ENCODE data around the gene PRR18. TPM values are rescaled to one million over a fixed set of nuclear protein-coding genes. Genes with fewer than 3 reads are reported as not detected.

The PRR18 gene
- total RNA-seq, 1 experiment from 2014 or later, result 0.23 TPM

DNA sequence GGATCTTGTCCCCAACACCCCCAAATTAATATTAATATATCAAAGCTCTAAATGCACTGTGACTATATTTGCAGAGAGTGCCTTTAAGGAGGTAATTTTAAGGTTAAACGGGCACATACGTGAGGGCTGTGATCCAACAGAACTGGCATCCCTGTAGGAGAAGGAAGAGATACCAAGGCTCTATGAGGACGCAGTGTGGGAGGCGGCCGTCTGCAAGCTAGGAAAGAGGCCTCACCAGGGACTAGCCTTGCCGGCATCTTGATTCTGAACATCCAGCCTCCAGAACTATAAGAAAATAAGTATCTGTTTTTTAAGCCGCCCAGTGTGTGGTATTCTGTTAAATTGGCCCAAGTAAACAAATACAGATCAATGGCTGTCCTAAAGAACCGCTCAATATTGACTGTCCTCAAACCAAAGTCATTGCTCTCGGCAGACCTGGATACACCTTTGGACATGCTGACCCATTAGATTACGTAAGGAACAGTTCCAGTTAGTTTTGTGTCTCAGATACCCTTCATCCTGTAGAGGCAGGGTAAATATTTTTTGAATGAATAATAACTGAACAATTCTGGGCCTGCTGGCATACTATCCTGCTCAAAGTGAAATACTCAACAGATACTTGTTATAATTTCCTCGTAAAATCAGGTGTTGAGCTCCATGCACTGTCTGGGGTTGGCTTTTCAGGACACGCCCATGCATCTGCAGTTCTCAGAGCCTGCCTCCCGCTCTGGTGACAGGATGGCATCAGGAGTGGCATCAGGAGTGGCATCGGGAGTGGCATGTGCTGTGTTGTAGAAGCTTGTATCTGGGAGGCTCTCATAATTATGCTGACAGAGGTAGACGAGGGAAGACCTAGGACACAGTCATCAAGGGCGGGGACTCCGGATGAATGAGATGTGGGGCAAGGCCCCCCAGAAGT is 6.3 kb downstream of the PRR18 start:
- no peaks in the 10 kb centered on the region for H3K36me3 ChIP-seq (ENCODE audit: control insufficient read depth, insufficient read depth, low read length)
- TF ChIP-seq POLR2AphosphoS5 (IDR thresholded peaks at IDR 0.05; ENCODE audit: low read depth, low read length) (no peak), SIN3A (IDR thresholded peaks at IDR 0.05; ENCODE audit: borderline replicate concordance, insufficient read depth, low read depth, low read length) (no peak), TCF7L2 (IDR thresholded peaks at IDR 0.05; ENCODE audit: low read depth, low read length) (no peak)
- TF ChIP-seq, protein P1, sequence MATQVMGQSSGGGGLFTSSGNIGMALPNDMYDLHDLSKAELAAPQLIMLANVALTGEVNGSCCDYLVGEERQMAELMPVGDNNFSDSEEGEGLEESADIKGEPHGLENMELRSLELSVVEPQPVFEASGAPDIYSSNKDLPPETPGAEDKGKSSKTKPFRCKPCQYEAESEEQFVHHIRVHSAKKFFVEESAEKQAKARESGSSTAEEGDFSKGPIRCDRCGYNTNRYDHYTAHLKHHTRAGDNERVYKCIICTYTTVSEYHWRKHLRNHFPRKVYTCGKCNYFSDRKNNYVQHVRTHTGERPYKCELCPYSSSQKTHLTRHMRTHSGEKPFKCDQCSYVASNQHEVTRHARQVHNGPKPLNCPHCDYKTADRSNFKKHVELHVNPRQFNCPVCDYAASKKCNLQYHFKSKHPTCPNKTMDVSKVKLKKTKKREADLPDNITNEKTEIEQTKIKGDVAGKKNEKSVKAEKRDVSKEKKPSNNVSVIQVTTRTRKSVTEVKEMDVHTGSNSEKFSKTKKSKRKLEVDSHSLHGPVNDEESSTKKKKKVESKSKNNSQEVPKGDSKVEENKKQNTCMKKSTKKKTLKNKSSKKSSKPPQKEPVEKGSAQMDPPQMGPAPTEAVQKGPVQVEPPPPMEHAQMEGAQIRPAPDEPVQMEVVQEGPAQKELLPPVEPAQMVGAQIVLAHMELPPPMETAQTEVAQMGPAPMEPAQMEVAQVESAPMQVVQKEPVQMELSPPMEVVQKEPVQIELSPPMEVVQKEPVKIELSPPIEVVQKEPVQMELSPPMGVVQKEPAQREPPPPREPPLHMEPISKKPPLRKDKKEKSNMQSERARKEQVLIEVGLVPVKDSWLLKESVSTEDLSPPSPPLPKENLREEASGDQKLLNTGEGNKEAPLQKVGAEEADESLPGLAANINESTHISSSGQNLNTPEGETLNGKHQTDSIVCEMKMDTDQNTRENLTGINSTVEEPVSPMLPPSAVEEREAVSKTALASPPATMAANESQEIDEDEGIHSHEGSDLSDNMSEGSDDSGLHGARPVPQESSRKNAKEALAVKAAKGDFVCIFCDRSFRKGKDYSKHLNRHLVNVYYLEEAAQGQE (IDR thresholded peaks at IDR 0.05; ENCODE audit: insufficient read depth in 1 of 2, low read depth in 2 of 2, low read length in 1 of 2), result no peak
- TF ChIP-seq, protein P2, sequence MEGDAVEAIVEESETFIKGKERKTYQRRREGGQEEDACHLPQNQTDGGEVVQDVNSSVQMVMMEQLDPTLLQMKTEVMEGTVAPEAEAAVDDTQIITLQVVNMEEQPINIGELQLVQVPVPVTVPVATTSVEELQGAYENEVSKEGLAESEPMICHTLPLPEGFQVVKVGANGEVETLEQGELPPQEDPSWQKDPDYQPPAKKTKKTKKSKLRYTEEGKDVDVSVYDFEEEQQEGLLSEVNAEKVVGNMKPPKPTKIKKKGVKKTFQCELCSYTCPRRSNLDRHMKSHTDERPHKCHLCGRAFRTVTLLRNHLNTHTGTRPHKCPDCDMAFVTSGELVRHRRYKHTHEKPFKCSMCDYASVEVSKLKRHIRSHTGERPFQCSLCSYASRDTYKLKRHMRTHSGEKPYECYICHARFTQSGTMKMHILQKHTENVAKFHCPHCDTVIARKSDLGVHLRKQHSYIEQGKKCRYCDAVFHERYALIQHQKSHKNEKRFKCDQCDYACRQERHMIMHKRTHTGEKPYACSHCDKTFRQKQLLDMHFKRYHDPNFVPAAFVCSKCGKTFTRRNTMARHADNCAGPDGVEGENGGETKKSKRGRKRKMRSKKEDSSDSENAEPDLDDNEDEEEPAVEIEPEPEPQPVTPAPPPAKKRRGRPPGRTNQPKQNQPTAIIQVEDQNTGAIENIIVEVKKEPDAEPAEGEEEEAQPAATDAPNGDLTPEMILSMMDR (IDR thresholded peaks at IDR 0.05), result no peak
- H3K9me3 ChIP-seq (ENCODE audit: control insufficient read depth, insufficient read depth, low read depth, low read length), result no peaks in the 10 kb centered on the region
- peaks cover 10% of the 10 kb centered on the region for H3K27me3 ChIP-seq (ENCODE audit: control insufficient read depth, insufficient read depth, low read length)
- no peak overlapping the region for H3K4me3 ChIP-seq (ENCODE audit: low read depth in 2 of 2, low read length in 2 of 2)
- ChIA-PET CTCF (no interaction called here), POLR2A (no interaction called here)
- BruUV-seq (replicated peaks), result no TSS peak
- ATAC-seq (no peak), DNase-seq (ENCODE audit: low read depth, low spot score) (no peak)
- H3K27ac ChIP-seq (ENCODE audit: low read length), result no peak overlapping the region
- intact Hi-C loops (cut with micrococcal nuclease; ENCODE audit: unreplicated experiment), result no loop called here
- in situ Hi-C loops (cut with HindIII; ENCODE audit: low pct_unique_long_range_greater_than_20kb, low sequenced_read_pairs), result no loop called here
- no peaks in the 10 kb centered on the region for H3K4me1 ChIP-seq (ENCODE audit: control insufficient read depth, insufficient read depth, low read length)

DNA sequence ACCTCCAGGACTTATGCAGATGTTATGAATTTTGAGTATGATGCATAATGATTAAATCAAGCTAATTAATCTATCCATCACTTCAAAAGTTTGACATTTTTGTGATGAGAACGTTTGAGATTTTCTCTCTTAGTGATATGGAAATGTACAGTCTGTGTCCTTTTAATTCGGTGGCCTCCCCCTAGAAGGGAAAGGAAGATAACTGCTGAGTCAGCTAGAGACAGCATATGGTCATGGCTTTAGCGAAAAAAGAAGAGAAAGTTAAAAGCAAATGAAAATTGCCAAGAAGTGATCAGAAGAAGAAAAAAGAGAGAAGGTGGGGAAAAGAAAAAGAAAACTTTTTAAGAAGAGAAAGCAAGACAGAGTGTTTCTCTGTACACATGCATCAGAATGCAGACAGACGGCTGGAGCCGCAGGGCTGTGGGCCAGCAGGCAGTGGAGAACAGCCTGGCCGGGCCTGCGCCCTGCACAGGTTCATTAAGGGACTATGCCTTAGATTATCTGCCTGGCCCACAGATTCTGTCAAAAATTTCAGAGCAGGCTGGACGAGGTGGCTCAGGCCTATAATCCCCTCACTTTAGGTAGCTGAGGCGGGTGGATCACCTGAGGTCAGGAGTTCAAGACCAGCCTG is 7.7 kb downstream of the PRR18 start:
- H3K4me1 ChIP-seq (ENCODE audit: control insufficient read depth, insufficient read depth, low read length), result no peaks in the 10 kb centered on the region
- intact Hi-C loops (cut with micrococcal nuclease; ENCODE audit: unreplicated experiment), result no loop called here
- CTCF ChIA-PET, result no interaction called here

More for the DNA sequence above, 7.7 kb downstream of the PRR18 start:
- Histone ChIP-seq H3K36me3 (ENCODE audit: control insufficient read depth, insufficient read depth, low read length) (no peaks in the 10 kb centered on the region), H3K4me3 (ENCODE audit: low read depth in 2 of 2, low read length in 2 of 2) (no peak overlapping the region), H3K27ac (ENCODE audit: low read length) (no peak overlapping the region), H3K9me3 (ENCODE audit: control insufficient read depth, insufficient read depth, low read depth, low read length) (no peaks in the 10 kb centered on the region), H3K27me3 (ENCODE audit: control insufficient read depth, insufficient read depth, low read length) (peaks cover 6% of the 10 kb centered on the region)
- ATAC-seq (no peak), DNase-seq (ENCODE audit: low read depth, low spot score) (no peak)
- in situ Hi-C loops (cut with HindIII; ENCODE audit: low pct_unique_long_range_greater_than_20kb, low sequenced_read_pairs), result no loop called here
- POLR2A ChIA-PET, result no interaction called here
- TF ChIP-seq SIN3A (IDR thresholded peaks at IDR 0.05; ENCODE audit: borderline replicate concordance, insufficient read depth, low read depth, low read length) (no peak), POLR2AphosphoS5 (IDR thresholded peaks at IDR 0.05; ENCODE audit: low read depth, low read length) (no peak), TCF7L2 (IDR thresholded peaks at IDR 0.05; ENCODE audit: low read depth, low read length) (no peak)
- TF ChIP-seq, protein P2 (IDR thresholded peaks at IDR 0.05), result no peak
- TF ChIP-seq, protein P1 (IDR thresholded peaks at IDR 0.05; ENCODE audit: insufficient read depth in 1 of 2, low read depth in 2 of 2, low read length in 1 of 2), result no peak
- no TSS peak for BruUV-seq (replicated peaks)
